ENCODE measurements around the gene SCNN1A.

SCNN1A gene

DNA sequence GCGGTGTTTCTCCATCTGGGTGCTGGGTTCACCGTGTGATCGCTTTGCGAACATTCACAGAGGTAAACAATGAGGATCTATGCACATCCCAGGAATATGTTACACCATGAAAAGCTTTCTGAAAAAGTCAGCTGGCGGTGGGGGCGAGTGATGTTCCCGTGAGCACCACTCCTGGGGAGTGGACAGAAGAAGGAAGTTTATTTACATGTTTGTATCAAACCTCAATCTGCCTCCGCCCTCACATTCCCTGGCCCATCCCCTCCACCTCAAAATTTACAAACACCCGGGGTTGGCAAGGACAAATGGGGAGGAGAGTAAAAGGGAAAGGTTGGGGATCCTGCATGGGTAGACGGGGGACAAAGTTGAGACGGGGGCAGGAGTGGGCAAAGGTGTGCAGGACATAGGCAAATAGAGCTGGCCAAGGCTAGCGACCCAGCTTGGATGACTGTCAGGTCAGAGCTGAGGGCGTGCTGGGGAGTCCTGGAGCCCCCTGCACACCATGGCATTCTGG, 40.4 kb downstream of the SCNN1A start:
- TF ChIP-seq, protein P1, sequence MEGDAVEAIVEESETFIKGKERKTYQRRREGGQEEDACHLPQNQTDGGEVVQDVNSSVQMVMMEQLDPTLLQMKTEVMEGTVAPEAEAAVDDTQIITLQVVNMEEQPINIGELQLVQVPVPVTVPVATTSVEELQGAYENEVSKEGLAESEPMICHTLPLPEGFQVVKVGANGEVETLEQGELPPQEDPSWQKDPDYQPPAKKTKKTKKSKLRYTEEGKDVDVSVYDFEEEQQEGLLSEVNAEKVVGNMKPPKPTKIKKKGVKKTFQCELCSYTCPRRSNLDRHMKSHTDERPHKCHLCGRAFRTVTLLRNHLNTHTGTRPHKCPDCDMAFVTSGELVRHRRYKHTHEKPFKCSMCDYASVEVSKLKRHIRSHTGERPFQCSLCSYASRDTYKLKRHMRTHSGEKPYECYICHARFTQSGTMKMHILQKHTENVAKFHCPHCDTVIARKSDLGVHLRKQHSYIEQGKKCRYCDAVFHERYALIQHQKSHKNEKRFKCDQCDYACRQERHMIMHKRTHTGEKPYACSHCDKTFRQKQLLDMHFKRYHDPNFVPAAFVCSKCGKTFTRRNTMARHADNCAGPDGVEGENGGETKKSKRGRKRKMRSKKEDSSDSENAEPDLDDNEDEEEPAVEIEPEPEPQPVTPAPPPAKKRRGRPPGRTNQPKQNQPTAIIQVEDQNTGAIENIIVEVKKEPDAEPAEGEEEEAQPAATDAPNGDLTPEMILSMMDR (conservative IDR thresholded peaks at IDR 0.05; ENCODE audit: low read length), result no peak
- DNase-seq (ENCODE audit: low read depth), result peak; percentile 65
- H3K4me3 ChIP-seq (ENCODE audit: low read length), result peak overlapping the region; percentile 100

DNA sequence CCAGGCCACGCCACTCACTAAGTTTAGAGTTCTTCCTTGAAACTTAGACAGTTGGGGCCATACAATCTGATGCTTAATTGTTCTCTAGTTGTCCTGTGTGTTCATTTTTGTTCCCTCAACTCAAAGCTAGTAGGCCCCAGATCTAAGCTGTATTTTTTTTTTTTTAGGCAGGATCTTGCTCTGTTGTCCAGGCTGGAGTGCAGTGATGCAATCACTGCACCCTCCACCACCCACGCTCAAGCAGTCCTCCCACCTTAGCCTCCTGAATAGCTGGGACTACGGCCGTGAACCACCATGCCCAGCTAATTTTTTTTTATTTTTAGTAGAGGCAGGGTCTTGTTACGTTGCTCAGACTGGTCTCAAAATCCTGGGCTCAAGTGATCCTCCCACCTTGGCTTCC, 41.0 kb downstream of the SCNN1A start:
- no peak overlapping the region for H3K4me3 ChIP-seq (ENCODE audit: low read length)
- TF ChIP-seq, protein P1 (conservative IDR thresholded peaks at IDR 0.05; ENCODE audit: low read length), result no peak
- no peak for DNase-seq (ENCODE audit: low read depth)

DNA sequence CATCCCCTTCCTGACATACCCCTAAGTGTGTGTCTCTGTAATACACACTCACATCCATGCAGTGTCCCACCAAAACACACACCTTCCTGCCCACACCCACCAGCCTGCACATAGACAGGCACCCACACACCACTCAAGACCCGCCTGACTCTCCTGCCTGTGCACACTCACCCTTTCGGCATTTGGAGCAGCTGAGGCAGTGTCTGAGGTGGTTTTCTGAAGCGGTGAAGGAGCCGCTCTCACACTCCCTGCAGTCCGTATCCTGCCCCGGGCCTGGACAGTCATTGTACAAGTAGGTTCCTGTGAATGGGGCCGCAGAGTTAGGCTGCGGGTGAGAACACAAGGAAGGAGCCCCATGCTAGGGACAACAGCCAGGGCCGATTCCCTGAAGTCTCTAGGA, 41.8 kb downstream of the SCNN1A start:
- DNase-seq (ENCODE audit: low read depth), result peak; percentile 75
- peak overlapping the region; percentile 3; the same call in 1 of the 2 replicates for H3K4me3 ChIP-seq (ENCODE audit: low read length)
- TF ChIP-seq, protein P1 (conservative IDR thresholded peaks at IDR 0.05; ENCODE audit: low read length), result no peak

DNA sequence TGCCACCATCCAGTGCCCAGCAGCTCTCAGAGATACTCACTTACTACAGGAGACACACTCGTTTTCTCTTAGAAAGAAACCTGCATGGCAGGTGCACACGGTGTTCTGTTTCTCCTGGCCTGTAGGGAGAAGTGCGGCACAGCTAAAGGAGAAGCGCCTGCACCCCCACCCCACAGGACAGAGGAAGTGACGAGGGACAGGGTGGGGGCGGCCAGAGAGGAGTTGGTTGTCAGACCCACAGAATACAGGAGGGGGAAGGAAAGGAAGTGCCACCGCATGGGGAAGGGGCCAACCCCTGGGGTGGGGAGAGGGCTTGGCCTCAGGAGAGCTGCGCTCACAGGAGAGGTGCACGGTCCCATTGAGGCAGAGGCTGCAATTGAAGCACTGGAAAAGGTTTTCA, 42.3 kb downstream of the SCNN1A start:
- TF ChIP-seq, protein P1 (conservative IDR thresholded peaks at IDR 0.05; ENCODE audit: low read length), result no peak
- DNase-seq (ENCODE audit: low read depth), result no peak
- H3K4me3 ChIP-seq (ENCODE audit: low read length), result no peak overlapping the region

DNA sequence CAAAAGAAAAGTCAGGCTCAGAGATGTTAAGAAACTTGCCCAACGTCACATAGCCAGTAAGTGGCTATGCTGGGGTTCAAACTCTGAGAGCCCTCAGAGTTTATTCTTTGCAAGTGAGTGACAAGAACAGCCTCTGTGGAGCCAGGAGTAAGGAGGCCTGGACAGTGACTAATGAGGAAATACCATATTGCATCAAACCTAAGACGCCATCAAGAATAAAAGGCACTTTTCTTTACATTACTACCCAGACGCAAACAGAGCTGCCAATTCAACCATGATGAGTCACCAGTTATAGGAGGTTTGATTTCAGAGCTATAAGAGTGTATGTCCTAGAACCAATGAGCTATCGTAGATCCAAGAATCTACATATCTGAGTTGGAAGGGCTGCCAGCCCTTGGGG, 42.9 kb downstream of the SCNN1A start:
- no peak for DNase-seq (ENCODE audit: low read depth)
- no peak overlapping the region for H3K4me3 ChIP-seq (ENCODE audit: low read length)
- TF ChIP-seq, protein P1 (conservative IDR thresholded peaks at IDR 0.05; ENCODE audit: low read length), result no peak

DNA sequence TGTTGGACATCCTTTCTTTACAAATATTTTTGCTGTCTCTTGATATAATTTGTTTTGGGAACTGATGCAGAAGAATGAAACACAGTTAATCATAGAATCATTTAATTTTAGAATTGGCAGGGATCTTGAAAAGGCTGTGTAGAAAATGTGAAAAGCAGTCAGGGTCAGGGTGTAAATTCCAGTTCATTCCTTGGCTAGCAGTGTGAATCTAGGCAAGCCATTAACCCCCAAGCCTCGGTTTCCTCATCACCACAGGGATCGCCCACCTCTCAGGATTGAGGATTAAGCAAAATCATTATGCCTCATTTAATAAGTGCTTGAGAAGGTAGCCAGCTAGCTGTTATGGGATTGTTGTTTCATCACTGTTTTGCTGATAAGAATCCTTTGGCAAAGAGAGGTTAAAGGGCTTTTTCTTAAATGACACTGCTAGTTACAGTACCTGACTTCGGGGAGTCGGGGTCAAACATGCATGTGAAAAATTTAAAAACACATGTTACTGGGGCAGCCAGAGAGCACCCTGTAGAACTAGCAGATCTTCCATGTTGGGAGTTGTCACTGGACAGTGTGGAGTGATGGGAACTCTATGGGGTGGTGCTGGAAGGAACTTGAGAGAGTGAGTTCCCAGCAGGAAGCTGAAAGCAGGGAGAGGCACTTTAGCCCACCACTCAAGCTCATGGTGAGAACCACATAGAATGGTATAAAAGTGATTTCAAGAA, 44.2 kb downstream of the SCNN1A start:
- TF ChIP-seq, protein P1 (conservative IDR thresholded peaks at IDR 0.05; ENCODE audit: low read length), result no peak
- no peak overlapping the region for H3K4me3 ChIP-seq (ENCODE audit: low read length)
- no peak for DNase-seq (ENCODE audit: low read depth)

DNA sequence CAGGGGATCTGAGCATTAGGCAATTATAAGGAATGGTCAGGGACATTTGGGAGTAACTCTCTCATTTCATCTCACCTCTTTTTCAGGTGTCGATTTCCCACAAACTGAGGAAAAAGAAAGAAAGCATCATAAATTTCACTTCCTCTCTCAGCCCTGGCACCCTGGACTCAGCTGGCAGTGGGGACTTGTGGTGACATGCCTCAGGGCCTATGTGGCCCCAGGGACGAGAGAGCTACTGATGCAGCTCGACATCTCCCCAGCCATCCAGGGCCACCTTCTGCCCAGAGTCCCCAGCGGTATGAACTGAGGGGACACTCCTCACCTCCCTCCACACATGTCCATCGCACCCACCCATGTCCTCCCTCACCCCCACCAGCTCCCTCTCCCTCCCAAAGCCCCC, 45.2 kb downstream of the SCNN1A start:
- H3K4me3 ChIP-seq (ENCODE audit: low read length), result no peak overlapping the region
- TF ChIP-seq, protein P1 (conservative IDR thresholded peaks at IDR 0.05; ENCODE audit: low read length), result no peak
- no peak for DNase-seq (ENCODE audit: low read depth)

Measured in AG10803 (cell line).